ENCODE data around the gene SENP3.

GRCh38 chr17:7557147-7557764, 4.5 kb upstream of the SENP3 start:
- TF ChIP-seq POLR2A (IDR thresholded peaks at IDR 0.05; ENCODE audit: low read depth, low read length) (no peak), POLR2AphosphoS5 (IDR thresholded peaks at IDR 0.05; ENCODE audit: low read depth, low read length) (no peak)

Data from GM12892 (cell line).